Activated T-cell treated with anti-CD3 and anti-CD28 coated beads, Interleukin-2, amount 50 U/mL, for 24 hours (primary cell): ENCODE data around the gene CHST11.
A peak's percentile ranks its signal among the peaks of the same experiment; 100 is the strongest.

Source experiments
- DNase-seq: peaks from one replicate; pipeline ENCODE4 v3.0.0-alpha.2; 2020
- H3K27ac Mint-ChIP-seq: 2 replicates; pipeline ENCODE4 v1.8.0; 2020; ENCODE audit warnings: mild to moderate bottlenecking, mixed read lengths
- H3K27me3 Mint-ChIP-seq: 2 replicates; pipeline ENCODE4 v1.8.0; 2020; ENCODE audit warnings: mixed read lengths
- H3K36me3 Mint-ChIP-seq: 2 replicates; pipeline ENCODE4 v1.8.0; 2020; ENCODE audit warnings: low read depth, mixed read lengths
- H3K4me1 Mint-ChIP-seq: 2 replicates; pipeline ENCODE4 v1.8.0; 2020; ENCODE audit warnings: low read depth, mixed read lengths
- H3K4me3 Mint-ChIP-seq: 2 replicates; pipeline ENCODE4 v1.8.0; 2020; ENCODE audit warnings: mild to moderate bottlenecking, moderate library complexity, mixed read lengths
- H3K9me3 Mint-ChIP-seq: 2 replicates; pipeline ENCODE4 v1.8.0; 2020; ENCODE audit warnings: mixed read lengths

The CHST11 gene

DNA sequence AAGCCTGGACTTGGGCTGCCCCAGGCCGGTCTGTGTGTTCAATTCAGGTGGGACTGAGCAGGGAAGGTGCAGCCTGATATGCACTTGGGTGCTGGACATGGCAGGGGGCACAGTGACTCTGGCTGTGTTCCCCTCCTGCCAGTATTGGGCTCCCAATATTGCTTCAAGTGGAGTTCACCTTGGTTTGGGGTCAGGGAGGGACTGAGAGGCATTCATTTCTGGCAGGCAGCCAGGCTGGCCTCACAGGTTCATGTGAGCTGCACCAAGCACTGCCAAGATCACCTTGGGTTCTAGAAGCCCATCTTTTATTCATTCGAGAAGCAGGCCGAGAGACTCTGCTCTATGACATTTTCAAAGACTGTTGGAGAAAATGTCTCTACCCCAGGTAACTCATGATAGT lies 245.0 kb downstream of the CHST11 start:
- Mint-ChIP-seq H3K4me1 (peaks cover 57% of the 10 kb centered on the region), H3K27me3 (no peaks in the 10 kb centered on the region)

DNA sequence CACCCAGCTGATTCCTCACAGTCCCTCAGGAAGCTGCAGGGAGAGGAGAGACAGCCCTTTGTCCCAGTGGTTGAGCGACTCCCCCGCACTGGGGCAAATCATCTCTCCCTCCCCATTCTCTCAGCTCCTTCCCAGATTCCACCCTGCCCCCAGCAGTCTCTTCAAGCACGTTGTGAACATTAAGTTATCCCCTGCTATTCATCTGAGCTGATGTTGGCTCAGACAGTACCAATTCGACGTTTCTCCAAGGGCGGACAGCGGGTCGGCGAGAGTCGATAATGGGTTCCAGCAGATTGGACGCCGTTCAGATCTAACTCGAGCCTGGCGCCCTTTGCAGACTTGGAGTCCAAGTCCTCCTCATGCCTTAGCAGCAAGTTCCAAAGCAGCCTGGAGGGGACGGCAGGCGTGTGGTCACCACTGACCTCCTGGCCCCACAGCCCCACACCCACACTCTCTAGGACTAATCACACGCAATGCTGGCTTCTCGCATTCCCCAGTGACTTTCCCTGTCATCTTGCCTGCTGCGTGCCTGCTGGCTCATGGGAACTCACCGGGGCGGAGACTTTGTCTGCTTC lies 245.9 kb downstream of the CHST11 start:
- no peak overlapping the region for H3K4me3 Mint-ChIP-seq
- H3K4me1 Mint-ChIP-seq = peaks cover 58% of the 10 kb centered on the region
- no peaks in the 10 kb centered on the region for H3K27me3 Mint-ChIP-seq
- H3K27ac Mint-ChIP-seq = no peak overlapping the region
- H3K9me3 Mint-ChIP-seq = peaks cover 2% of the 10 kb centered on the region
- no peak for DNase-seq
- H3K36me3 Mint-ChIP-seq = peaks cover 10% of the 10 kb centered on the region

More for the DNA sequence above, 245.0 kb downstream of the CHST11 start:
- peaks cover 13% of the 10 kb centered on the region for H3K36me3 Mint-ChIP-seq
- H3K4me3 Mint-ChIP-seq = no peak overlapping the region
- peaks cover 2% of the 10 kb centered on the region for H3K9me3 Mint-ChIP-seq
- no peak overlapping the region for H3K27ac Mint-ChIP-seq
- DNase-seq = no peak

DNA sequence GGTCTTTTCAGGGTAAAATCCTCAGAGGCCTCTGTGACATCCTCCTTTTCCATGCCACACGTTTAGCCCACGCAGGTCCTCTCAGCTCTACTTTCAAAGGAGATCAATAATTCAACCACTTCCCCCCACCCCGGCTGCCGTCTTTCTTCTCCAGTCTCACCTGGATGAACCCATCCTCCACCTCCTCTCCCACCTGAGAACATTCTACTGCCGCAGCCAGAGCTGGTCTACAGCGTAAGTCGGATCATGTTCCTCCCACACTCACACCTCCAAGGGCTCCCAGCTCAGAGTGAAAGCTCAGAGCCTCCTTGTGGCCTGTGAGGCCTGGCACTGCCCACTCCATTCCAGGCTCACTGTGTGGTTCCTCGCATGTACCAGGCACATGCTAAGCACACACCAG lies 246.6 kb downstream of the CHST11 start:
- Mint-ChIP-seq H3K27me3 (no peaks in the 10 kb centered on the region), H3K36me3 (peaks cover 10% of the 10 kb centered on the region), H3K4me3 (no peak overlapping the region), H3K9me3 (peaks cover 2% of the 10 kb centered on the region), H3K27ac (peak overlapping the region; percentile 9), H3K4me1 (peaks cover 58% of the 10 kb centered on the region)
- no peak for DNase-seq

DNA sequence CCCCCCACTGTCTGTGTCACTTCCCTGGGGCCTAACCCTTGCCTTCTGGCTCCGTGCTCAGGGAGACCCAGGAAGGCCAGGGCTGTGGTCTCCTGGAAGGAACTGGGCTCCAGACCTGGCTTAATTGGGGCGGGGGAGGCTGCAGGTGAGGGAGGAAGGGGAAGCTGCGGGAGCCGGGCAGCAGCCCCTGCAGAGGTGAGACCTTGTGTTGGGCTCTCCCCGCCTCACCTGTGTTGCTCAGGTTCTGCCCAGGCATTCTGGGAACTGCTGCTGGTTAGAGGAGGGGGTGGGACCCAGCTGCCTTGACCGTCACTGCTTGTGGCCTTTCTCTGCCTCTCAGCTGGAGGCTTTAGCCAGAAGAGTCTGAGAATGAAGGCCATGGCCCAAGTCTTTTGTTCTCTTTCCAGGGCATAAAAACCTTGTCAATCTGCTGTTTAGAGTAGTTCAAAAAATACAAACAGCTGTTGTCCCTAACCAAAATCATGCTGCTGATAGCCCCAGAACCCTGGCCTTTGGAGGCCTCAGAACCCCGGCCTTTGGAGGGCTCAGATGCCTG lies 247.6 kb downstream of the CHST11 start:
- no peak for DNase-seq
- Mint-ChIP-seq H3K27me3 (no peaks in the 10 kb centered on the region), H3K9me3 (peaks cover 2% of the 10 kb centered on the region), H3K27ac (peak overlapping the region; percentile 29), H3K4me1 (peaks cover 60% of the 10 kb centered on the region), H3K36me3 (peaks cover 10% of the 10 kb centered on the region), H3K4me3 (no peak overlapping the region)

DNA sequence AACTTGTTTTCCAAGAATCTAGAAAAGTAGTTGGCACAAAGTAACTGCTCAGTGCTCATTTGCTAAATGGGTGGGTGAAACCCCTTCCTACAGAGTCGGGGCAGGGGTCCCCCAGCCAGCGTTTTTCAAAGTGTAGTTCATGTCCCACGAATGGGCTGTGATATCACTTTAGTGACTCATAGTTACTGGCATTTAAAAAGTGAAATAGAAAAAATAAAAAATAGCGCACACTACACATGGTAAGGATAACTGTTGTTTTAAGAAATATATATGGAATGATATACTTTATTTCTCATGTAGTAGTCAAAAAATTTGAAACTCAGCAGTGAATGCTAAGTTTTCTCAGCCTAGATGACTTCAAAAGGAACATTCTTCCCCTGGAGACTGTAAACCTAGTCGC lies 250.4 kb downstream of the CHST11 start:
- Mint-ChIP-seq H3K9me3 (no peaks in the 10 kb centered on the region), H3K36me3 (peaks cover 10% of the 10 kb centered on the region), H3K27me3 (no peaks in the 10 kb centered on the region), H3K4me1 (peaks cover 60% of the 10 kb centered on the region), H3K27ac (peak overlapping the region; percentile 58), H3K4me3 (no peak overlapping the region)
- no peak for DNase-seq

DNA sequence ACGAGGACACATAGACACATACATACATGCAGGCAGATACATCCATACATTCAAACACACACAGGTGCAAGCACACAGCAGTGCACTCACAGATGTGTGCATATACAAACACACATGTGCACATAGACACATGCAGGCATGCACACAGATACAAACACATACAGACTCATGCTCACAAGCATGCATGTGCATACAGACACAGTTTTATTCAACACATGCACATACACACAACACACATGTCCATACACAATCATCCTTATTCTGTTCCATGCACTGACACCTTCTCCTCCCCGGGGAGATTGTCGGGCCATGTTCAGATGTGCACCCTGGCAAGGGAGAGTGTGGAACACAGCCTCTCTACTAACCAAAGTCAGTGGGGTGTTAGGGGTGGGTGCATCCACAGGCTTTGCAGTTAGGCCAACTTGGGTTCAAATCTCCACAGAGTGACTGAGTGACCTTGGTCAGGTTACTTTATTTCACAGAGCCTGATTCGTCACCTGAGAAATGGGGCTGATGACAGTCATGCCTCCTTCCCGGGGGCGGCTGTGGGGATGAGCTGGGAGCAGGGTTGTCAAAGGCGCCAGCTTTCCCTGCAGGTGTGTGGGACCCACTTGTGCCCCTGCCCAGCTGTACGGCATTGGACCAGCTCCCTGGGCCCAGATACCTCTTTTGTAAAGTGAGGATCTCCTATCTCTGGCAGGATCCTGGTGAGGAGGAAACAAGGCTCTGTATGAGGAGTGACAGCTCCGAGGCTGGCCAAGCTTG lies 251.2 kb downstream of the CHST11 start:
- peak overlapping the region; percentile 20 for H3K27ac Mint-ChIP-seq
- H3K9me3 Mint-ChIP-seq = no peaks in the 10 kb centered on the region
- H3K4me3 Mint-ChIP-seq = no peak overlapping the region
- H3K4me1 Mint-ChIP-seq = peaks cover 63% of the 10 kb centered on the region
- DNase-seq = no peak
- H3K27me3 Mint-ChIP-seq = no peaks in the 10 kb centered on the region
- peaks cover 7% of the 10 kb centered on the region for H3K36me3 Mint-ChIP-seq

DNA sequence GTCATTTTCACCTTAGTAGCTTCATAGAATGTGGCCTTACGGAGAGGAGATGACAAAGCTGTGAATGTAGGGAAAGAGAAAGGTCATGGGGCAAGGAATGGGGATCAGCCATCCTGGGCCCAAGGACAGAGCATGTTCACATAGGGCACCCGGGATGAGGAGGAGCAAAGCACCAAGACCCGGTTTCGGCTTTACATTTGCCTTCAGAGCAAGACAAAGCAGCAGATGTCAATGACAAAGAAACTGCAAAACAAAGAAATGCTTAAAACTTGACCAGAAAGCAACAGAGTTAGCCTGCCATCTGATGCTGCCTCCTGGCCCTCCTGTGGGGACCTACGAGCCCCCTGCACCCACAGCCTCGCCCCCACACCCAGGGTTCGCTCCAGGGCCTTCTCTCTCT lies 252.1 kb downstream of the CHST11 start:
- peak overlapping the region; percentile 77 for H3K27ac Mint-ChIP-seq
- DNase-seq = no peak
- H3K4me3 Mint-ChIP-seq = no peak overlapping the region
- H3K9me3 Mint-ChIP-seq = no peaks in the 10 kb centered on the region
- peaks cover 57% of the 10 kb centered on the region for H3K4me1 Mint-ChIP-seq
- H3K36me3 Mint-ChIP-seq = no peaks in the 10 kb centered on the region
- no peaks in the 10 kb centered on the region for H3K27me3 Mint-ChIP-seq

DNA sequence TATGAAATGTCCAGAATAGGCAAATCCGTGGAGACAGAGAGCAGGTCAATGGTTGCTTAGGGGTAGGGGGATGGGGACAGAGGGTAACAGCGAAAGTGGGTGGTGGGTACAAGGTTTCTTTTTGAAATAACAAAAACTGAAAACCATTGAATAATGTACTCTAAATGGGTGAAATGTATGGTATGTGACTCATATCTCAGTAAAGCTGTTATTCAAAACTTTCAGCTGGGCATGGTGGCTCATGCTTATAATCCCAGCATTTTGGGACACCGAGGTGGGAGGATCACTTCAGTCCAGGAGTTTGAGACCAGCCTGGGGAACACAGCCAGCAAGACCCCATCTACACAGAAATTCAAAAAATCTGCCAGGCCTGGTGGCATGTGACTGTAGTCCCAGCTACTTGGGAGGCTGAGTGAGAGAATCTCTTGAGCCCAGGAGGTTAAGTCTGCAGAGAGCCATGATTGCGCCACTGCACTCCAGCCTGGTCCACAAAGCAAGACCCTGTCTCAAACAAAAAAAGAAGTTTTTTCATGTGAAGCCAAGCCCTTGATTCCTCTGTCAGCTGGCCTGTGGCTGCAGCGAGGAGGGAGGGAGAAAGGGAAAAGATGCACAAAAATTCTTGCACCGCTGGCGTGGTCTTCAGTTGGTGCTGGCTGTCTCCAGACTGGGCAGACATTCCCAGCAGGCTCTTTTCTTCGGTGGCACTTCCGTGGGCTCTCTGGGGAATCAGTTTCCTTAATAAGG lies 253.1 kb downstream of the CHST11 start:
- Mint-ChIP-seq H3K27me3 (no peaks in the 10 kb centered on the region), H3K27ac (peak overlapping the region; percentile 77), H3K4me1 (peaks cover 64% of the 10 kb centered on the region), H3K36me3 (no peaks in the 10 kb centered on the region), H3K4me3 (no peak overlapping the region), H3K9me3 (no peaks in the 10 kb centered on the region)
- no peak for DNase-seq

DNA sequence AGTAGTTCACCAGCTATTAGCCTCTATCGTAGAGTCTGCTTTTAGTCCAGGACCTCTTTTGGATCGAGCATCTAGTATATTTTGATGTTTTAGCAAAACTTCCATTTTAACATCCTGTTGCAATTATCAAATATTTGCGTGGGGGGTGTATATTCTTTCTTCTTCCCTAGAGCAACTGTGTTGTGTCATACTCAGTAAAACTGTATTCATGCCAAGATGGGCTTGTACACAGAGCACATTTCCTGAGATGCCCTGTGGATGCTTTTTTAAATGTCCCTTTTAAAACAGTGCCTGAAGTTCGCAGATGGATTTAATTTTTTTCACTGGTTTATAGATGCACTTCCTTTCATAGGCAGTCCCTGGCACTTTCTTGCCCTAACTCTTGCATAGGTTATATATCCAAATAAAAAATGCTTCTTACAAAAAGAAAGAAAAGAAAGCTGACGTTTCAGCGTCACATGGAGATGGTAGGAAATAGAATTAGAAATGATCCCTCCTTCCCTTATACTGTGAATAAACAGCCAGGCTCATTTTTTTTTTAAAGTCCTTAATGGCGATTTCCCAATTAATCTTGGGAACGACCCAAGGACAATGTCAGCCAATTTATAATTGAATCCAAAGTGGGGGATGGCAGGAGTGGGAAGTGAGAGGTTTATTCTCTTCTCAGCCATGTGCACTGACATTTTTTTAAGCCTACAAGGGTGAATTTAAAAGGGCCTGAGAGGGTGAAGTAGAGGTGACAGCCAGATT lies 254.4 kb downstream of the CHST11 start:
- no peak for DNase-seq
- Mint-ChIP-seq H3K36me3 (no peaks in the 10 kb centered on the region), H3K4me1 (peaks cover 64% of the 10 kb centered on the region)

DNA sequence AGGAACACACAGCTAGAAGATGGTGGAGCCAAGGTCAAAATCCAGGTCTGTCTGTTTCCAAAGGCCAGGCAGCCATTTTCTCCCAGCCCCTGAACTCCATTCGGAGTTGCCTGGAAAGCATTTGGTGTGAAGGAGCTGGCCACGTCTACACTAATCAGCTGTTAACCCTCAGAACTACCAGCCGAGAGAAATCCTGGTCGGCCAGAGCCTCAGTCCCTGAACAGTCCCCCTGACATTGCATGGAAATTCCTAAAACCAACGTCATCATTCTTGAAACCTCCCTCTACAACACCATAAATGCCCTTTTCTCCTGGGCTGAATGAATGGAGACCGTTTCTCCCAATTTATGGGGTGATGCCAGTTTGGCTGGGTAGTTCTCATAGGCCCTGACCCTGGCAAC lies 255.7 kb downstream of the CHST11 start:
- no peak for DNase-seq
- Mint-ChIP-seq H3K4me3 (no peak overlapping the region), H3K27ac (no peak overlapping the region)

More for the DNA sequence above, 254.4 kb downstream of the CHST11 start:
- no peaks in the 10 kb centered on the region for H3K9me3 Mint-ChIP-seq
- H3K4me3 Mint-ChIP-seq = no peak overlapping the region
- no peak overlapping the region for H3K27ac Mint-ChIP-seq
- H3K27me3 Mint-ChIP-seq = no peaks in the 10 kb centered on the region

DNA sequence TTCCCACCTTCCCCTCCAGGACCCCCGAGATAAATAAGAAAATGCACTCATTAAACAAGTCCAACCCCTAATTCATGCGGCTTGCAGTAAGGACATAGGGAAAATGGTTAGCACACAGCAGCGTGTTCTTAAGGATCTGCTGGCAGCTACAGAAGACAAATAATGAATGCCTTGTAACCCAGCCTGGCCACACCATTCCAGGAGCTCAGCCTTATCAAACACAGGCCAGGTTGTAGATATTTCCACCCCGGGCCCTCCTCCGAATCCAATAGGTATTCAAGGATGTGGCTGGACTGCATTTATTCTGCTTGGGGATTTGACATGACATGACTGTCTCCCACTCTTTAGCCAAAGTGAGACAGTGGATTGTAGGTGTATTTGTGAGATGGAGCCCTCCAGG lies 256.2 kb downstream of the CHST11 start:
- Mint-ChIP-seq H3K4me1 (peaks cover 47% of the 10 kb centered on the region), H3K4me3 (no peak overlapping the region), H3K27me3 (no peaks in the 10 kb centered on the region), H3K9me3 (no peaks in the 10 kb centered on the region), H3K36me3 (no peaks in the 10 kb centered on the region), H3K27ac (peak overlapping the region; percentile 38)
- DNase-seq = no peak

More for the DNA sequence above, 255.7 kb downstream of the CHST11 start:
- Mint-ChIP-seq H3K9me3 (no peaks in the 10 kb centered on the region), H3K27me3 (no peaks in the 10 kb centered on the region), H3K36me3 (no peaks in the 10 kb centered on the region), H3K4me1 (peaks cover 52% of the 10 kb centered on the region)

DNA sequence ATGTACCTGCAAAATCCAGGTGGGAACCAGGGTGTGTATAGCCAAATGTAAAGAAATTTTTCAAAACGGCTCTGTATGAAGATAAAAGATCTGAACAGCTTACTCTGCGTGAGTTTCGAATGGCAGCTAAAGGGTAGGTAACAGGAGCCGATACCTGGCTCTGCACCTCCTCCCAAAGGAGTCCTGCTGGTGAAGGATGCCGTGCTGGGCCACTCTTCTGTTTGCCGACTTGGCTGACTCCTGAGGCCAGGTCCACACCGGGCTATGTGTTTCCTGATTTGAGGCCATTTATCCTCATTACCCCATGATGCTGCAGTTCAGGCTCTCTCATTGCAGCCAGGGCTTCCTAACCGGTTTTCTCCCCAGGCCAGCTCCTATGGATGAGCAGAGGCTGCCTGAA lies 256.7 kb downstream of the CHST11 start:
- DNase-seq = no peak
- H3K9me3 Mint-ChIP-seq = no peaks in the 10 kb centered on the region
- H3K4me3 Mint-ChIP-seq = no peak overlapping the region

DNA sequence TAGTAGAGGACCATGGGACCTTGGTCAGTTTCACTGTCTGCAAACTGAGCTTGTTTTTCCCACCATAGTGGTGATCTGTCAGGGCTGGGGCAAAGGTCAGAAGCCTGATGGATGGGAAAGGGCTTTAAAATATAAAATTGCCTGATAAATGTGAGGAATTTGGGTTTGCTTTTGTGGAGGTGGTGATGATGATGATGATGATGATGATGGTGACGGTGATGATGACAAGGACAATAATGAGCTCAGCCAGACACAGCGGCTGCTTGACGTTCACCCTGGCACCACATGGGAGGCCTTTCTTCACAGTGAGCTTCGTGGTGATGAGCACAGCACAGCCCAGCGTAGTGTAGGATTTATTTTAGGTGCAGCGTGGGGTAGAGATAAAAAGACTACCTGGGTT lies 257.6 kb downstream of the CHST11 start:
- DNase-seq = no peak
- Mint-ChIP-seq H3K9me3 (no peaks in the 10 kb centered on the region), H3K4me1 (peaks cover 40% of the 10 kb centered on the region), H3K27ac (no peak overlapping the region), H3K36me3 (no peaks in the 10 kb centered on the region), H3K4me3 (no peak overlapping the region), H3K27me3 (no peaks in the 10 kb centered on the region)

More for the DNA sequence above, 256.7 kb downstream of the CHST11 start:
- Mint-ChIP-seq H3K36me3 (no peaks in the 10 kb centered on the region), H3K4me1 (peaks cover 42% of the 10 kb centered on the region), H3K27ac (peak overlapping the region; percentile 38), H3K27me3 (no peaks in the 10 kb centered on the region)

DNA sequence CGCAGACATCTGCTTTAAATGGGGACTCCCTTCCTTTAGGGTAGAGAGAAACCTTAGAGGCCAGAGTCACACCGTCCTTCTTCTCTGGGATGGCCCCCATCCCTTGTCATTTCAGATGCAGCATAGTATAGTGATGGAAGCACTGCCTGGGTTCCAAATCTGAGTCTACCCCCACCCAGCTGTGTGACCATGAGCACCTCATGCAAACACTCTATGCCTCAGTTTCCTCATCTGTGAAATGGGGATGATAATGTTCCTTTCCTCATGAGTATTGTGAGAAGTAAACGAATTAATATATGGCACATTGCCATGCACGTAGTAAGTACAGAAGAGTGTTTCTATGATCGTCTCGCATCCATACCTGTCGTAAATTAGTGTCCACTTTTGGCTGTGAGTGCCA lies 259.4 kb downstream of the CHST11 start:
- no peak overlapping the region for H3K27ac Mint-ChIP-seq
- H3K9me3 Mint-ChIP-seq = no peaks in the 10 kb centered on the region
- H3K27me3 Mint-ChIP-seq = no peaks in the 10 kb centered on the region
- no peak for DNase-seq
- H3K36me3 Mint-ChIP-seq = no peaks in the 10 kb centered on the region
- H3K4me3 Mint-ChIP-seq = no peak overlapping the region
- H3K4me1 Mint-ChIP-seq = peaks cover 42% of the 10 kb centered on the region
